Ovary (tissue), 3 donors: ENCODE results near the gene NR3C2.

Source experiments
- CTCF ChIP-seq, 3 donors: fragments of 450-650 bp in 2 of 3; fragments of 200-600 bp in 1 of 3; IDR thresholded peaks; one replicate each; pipeline versions ENCODE4 v1.5.1 to v1.8.0; 2016 to 2022; ENCODE audit warnings: antibody characterized with exemption in 3 of 3, mild to moderate bottlenecking in 1 of 3
- EP300 ChIP-seq: sonication (generic); formaldehyde crosslinking; IDR thresholded peaks from one replicate; pipeline ENCODE4 v1.6.1; 2017; ENCODE audit warnings: antibody characterized with exemption
- donor health status: DM: no; HTN: no; CAD: no.

GRCh38 chr4:148196164-148196563 is 246.1 kb downstream of the NR3C2 start:
- no peak for TF ChIP-seq EP300
- TF ChIP-seq CTCF (IDR thresholded peaks at IDR 0.05), result no peak
